ENCODE measurements around the gene WASF1.
"Not testable (repeated sequence)": the region's sequence is repeated elsewhere in the genome, so short reads cannot be mapped to it uniquely, and the experiment has no call there.

Gene WASF1

GRCh38 chr6:110075406-110075805 is 104.1 kb downstream of the WASF1 start:
- no peak for FAIRE-seq
- DNase-seq (ENCODE audit: insufficient read length, low spot score), result no peak
- TF ChIP-seq TAF1 (IDR thresholded peaks at IDR 0.05; ENCODE audit: low read depth, low read length) (no peak), PAX5 (IDR thresholded peaks at IDR 0.05; ENCODE audit: insufficient read depth, low read length, severe bottlenecking) (no peak), POLR2A (IDR thresholded peaks at IDR 0.05; ENCODE audit: low read depth, low read length) (no peak), POU2F2 (IDR thresholded peaks at IDR 0.05; ENCODE audit: low read depth, low read length) (no peak), POLR2AphosphoS5 (IDR thresholded peaks at IDR 0.05; ENCODE audit: low read depth, low read length) (no peak), SPI1 (IDR thresholded peaks at IDR 0.05; ENCODE audit: low read depth, low read length) (no peak)

- not testable (repeated sequence) for DNase-seq (ENCODE audit: insufficient read length, low spot score); FAIRE-seq
These were observed 106.0 kb downstream of the WASF1 start for GRCh38 chr6:110073474-110073873.

GRCh38 chr6:110068592-110068967 is 110.9 kb downstream of the WASF1 start:
- FAIRE-seq, result no peak

GRCh38 chr6:110067837-110068591 is 111.5 kb downstream of the WASF1 start:
- no peak for DNase-seq (ENCODE audit: insufficient read length, low spot score)
- TF ChIP-seq POLR2A (IDR thresholded peaks at IDR 0.05; ENCODE audit: low read depth, low read length) (no peak), TAF1 (IDR thresholded peaks at IDR 0.05; ENCODE audit: low read depth, low read length) (no peak)
- FAIRE-seq, result no peak

More at GRCh38 chr6:110068592-110068967, 110.9 kb downstream of the WASF1 start:
- TF ChIP-seq PAX5 (IDR thresholded peaks at IDR 0.05; ENCODE audit: insufficient read depth, low read length, severe bottlenecking), result no peak
- TF ChIP-seq POLR2A (IDR thresholded peaks at IDR 0.05; ENCODE audit: low read depth, low read length), result no peak
- TF ChIP-seq SPI1 (IDR thresholded peaks at IDR 0.05; ENCODE audit: low read depth, low read length), result no peak
- no peak for DNase-seq (ENCODE audit: insufficient read length, low spot score)

- FAIRE-seq (no peak), DNase-seq (ENCODE audit: insufficient read length, low spot score) (no peak)
- TF ChIP-seq TAF1 (IDR thresholded peaks at IDR 0.05; ENCODE audit: low read depth, low read length), result no peak
- TF ChIP-seq PAX5 (IDR thresholded peaks at IDR 0.05; ENCODE audit: insufficient read depth, low read length, severe bottlenecking), result no peak
- TF ChIP-seq POU2F2 (IDR thresholded peaks at IDR 0.05; ENCODE audit: low read depth, low read length), result no peak
- no peak for TF ChIP-seq POLR2AphosphoS5 (IDR thresholded peaks at IDR 0.05; ENCODE audit: low read depth, low read length)
- no peak for TF ChIP-seq SPI1 (IDR thresholded peaks at IDR 0.05; ENCODE audit: low read depth, low read length)
- no peak for TF ChIP-seq POLR2A (IDR thresholded peaks at IDR 0.05; ENCODE audit: low read depth, low read length)
These were observed 114.5 kb downstream of the WASF1 start for GRCh38 chr6:110064744-110065524.

- TF ChIP-seq POLR2A (IDR thresholded peaks at IDR 0.05; ENCODE audit: low read depth, low read length) (no peak), TAF1 (IDR thresholded peaks at IDR 0.05; ENCODE audit: low read depth, low read length) (no peak), PAX5 (IDR thresholded peaks at IDR 0.05; ENCODE audit: insufficient read depth, low read length, severe bottlenecking) (no peak), POLR2AphosphoS5 (IDR thresholded peaks at IDR 0.05; ENCODE audit: low read depth, low read length) (no peak)
- FAIRE-seq (no peak), DNase-seq (ENCODE audit: insufficient read length, low spot score) (no peak)
These were observed 115.7 kb downstream of the WASF1 start for GRCh38 chr6:110063594-110064263.

GRCh38 chr6:110055387-110055735 is 124.1 kb downstream of the WASF1 start:
- TF ChIP-seq PAX5 (IDR thresholded peaks at IDR 0.05; ENCODE audit: insufficient read depth, low read length, severe bottlenecking), result no peak
- no peak for TF ChIP-seq POLR2AphosphoS5 (IDR thresholded peaks at IDR 0.05; ENCODE audit: low read depth, low read length)
- no peak for TF ChIP-seq POU2F2 (IDR thresholded peaks at IDR 0.05; ENCODE audit: low read depth, low read length)
- TF ChIP-seq SPI1 (IDR thresholded peaks at IDR 0.05; ENCODE audit: low read depth, low read length), result no peak
- no peak for TF ChIP-seq TAF1 (IDR thresholded peaks at IDR 0.05; ENCODE audit: low read depth, low read length)
- TF ChIP-seq POLR2A (IDR thresholded peaks at IDR 0.05; ENCODE audit: low read depth, low read length), result no peak
- DNase-seq (ENCODE audit: insufficient read length, low spot score) (no peak), FAIRE-seq (no peak)

DNA sequence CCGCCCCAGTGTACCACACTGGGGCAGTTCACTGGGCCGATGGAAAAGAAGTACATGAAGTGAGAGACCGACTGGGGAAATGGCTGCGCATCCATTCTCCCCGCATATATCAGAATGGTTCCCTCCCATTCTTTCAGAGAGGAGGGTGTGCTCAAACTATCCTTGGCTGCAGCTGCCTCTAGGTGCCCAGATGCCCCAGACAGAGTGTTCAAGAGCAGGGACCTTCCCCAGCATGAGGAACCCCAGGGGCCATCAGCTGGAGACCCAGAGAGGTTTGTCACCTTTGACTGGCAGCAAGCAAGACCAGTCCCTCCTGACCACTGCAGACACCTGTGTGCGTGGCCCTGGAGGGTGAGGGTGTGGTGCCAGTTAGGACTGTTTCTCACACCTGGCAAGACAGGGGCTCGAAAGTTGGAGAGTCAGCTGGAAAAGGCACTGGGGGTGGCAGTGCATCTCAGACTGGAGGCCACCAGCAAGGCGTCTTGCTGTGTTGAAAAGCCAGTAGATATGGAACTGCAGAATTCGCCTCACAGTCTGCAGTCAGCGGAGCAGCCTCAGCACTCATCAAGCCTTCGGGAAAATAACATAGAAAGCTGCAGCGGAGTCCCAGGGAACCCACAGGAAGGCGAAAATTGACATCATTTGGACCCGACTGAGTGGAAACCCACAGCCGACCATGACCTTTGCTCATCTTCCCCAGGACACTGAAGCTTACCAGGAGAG is 124.6 kb downstream of the WASF1 start:
- DNase-seq (ENCODE audit: insufficient read length, low spot score) (no peak), FAIRE-seq (no peak)
- no peak for TF ChIP-seq POLR2AphosphoS5 (IDR thresholded peaks at IDR 0.05; ENCODE audit: low read depth, low read length)
- no peak for TF ChIP-seq PAX5 (IDR thresholded peaks at IDR 0.05; ENCODE audit: insufficient read depth, low read length, severe bottlenecking)
- no peak for TF ChIP-seq TAF1 (IDR thresholded peaks at IDR 0.05; ENCODE audit: low read depth, low read length)
- no peak for TF ChIP-seq SPI1 (IDR thresholded peaks at IDR 0.05; ENCODE audit: low read depth, low read length)
- TF ChIP-seq POLR2A (IDR thresholded peaks at IDR 0.05; ENCODE audit: low read depth, low read length), result no peak
- no peak for TF ChIP-seq POU2F2 (IDR thresholded peaks at IDR 0.05; ENCODE audit: low read depth, low read length)

DNA sequence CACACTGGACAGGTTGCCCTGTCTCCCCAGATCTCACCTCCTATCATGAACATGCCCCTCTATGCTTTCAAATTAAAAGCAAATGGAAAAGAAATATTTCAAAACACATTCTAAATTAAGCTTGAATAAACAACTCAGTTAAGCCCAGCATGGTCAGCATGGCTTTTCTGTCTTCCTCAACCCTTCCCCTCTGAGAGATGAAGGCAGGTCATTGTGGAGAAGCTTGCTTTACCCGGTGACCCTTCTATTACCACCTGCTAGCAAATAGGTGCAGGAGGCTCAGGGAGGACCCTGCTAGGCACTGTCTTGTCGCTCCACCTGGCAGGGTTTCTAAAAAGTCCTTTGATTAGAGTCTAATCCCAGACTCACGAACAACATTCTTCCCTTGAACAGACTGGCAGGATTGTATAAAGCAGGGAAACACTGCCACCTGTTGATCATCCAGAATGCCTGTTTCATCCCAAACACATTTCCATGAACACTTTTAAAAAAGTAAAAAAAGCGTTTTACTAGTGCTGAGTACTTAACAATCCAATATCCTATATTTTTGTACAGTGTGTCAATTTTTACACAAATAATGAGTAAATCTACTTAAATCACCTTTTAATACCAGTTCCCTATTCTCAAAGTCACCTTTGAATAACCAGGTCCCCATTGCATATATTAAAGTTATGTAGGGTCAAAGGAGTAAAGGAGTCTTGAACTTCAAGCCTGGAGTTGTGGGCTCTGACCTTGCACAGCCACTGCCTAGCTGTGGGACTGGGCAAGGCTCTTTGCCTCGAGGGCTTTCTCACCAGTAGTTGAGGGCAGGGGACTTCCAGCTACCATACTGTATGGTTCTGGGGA is 125.9 kb downstream of the WASF1 start:
- DNase-seq (ENCODE audit: insufficient read length, low spot score) (no peak), FAIRE-seq (no peak)
- TF ChIP-seq POLR2AphosphoS5 (IDR thresholded peaks at IDR 0.05; ENCODE audit: low read depth, low read length) (no peak), TAF1 (IDR thresholded peaks at IDR 0.05; ENCODE audit: low read depth, low read length) (no peak), SPI1 (IDR thresholded peaks at IDR 0.05; ENCODE audit: low read depth, low read length) (no peak), POLR2A (IDR thresholded peaks at IDR 0.05; ENCODE audit: low read depth, low read length) (no peak), PAX5 (IDR thresholded peaks at IDR 0.05; ENCODE audit: insufficient read depth, low read length, severe bottlenecking) (no peak), POU2F2 (IDR thresholded peaks at IDR 0.05; ENCODE audit: low read depth, low read length) (no peak)
